HEK293 (cell line): ENCODE data around the gene UMAD1.

Experiments used
- REPIN1 ChIP-seq: fragments of 450-650 bp; formaldehyde crosslinking; IDR thresholded peaks from 2 replicates; pipeline ENCODE4 v1.5.1; 2017; ENCODE audit warnings: missing biosample characterization, missing genetic modification characterization, low read depth
- SALL2 ChIP-seq: fragments of 450-650 bp; formaldehyde crosslinking; IDR thresholded peaks from 2 replicates; pipeline ENCODE4 v1.5.0; 2017; ENCODE audit warnings: missing biosample characterization, mild to moderate bottlenecking, missing genetic modification characterization, borderline replicate concordance
- ZNF366 ChIP-seq: fragments of 450-650 bp; formaldehyde crosslinking; conservative IDR thresholded peaks from 2 replicates; pipeline ENCODE4 v1.5.1; 2016; ENCODE audit warnings: missing biosample characterization, missing genetic modification characterization
- ZNF426 ChIP-seq: fragments of 450-650 bp; formaldehyde crosslinking; IDR thresholded peaks from 2 replicates; pipeline ENCODE4 v1.5.1; 2017; ENCODE audit warnings: missing biosample characterization, missing genetic modification characterization, mild to moderate bottlenecking, inconsistent platforms, moderate library complexity
- ZNF501 ChIP-seq: fragments of 450-650 bp; formaldehyde crosslinking; IDR thresholded peaks from 2 replicates; pipeline ENCODE4 v1.5.1; 2016; ENCODE audit warnings: missing biosample characterization, missing genetic modification characterization
- ZNF548 ChIP-seq: fragments of 450-650 bp; formaldehyde crosslinking; IDR thresholded peaks from 2 replicates; pipeline ENCODE4 v1.5.1; 2016; ENCODE audit warnings: missing biosample characterization, missing genetic modification characterization
- TF ChIP-seq, protein P1 (sequence below): fragments of 450-650 bp; formaldehyde crosslinking; IDR thresholded peaks from 2 replicates; pipeline ENCODE4 v1.5.1; 2016; ENCODE audit warnings: missing biosample characterization, missing genetic modification characterization
- TF ChIP-seq, protein P2 (sequence below): IDR thresholded peaks from 2 replicates; pipeline ENCODE4 v1.6.1; 2011; ENCODE audit warnings: mild to moderate bottlenecking, low read depth, low read length, borderline replicate concordance

DNA sequence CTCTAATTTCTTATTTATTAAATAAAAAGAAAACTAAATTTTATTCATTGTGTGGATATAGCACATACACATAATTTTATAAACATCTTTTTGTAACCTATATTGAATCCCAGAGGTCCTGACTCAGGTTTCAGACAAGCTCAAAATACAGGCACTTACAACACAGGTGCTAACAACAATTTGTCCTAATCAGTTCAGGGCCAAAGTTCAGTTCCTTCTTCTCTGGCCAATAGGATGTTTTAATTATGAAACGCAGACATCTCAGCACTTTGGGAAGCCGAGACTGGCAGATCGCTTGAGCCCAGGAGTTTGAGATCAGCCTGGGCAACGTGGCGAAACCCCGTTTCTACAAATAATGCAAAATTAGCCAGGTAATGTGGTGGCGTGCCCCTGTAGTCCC is 62.9 kb downstream of the UMAD1 start:
- TF ChIP-seq ZNF548 (tag by site-specific recombination) (no peak), ZNF366 (tag by site-specific recombination) (no peak), SALL2 (tag by site-specific recombination) (no peak), REPIN1 (tag by site-specific recombination) (no peak), ZNF501 (tag by site-specific recombination) (no peak), ZNF426 (no peak)
- TF ChIP-seq, protein P1, sequence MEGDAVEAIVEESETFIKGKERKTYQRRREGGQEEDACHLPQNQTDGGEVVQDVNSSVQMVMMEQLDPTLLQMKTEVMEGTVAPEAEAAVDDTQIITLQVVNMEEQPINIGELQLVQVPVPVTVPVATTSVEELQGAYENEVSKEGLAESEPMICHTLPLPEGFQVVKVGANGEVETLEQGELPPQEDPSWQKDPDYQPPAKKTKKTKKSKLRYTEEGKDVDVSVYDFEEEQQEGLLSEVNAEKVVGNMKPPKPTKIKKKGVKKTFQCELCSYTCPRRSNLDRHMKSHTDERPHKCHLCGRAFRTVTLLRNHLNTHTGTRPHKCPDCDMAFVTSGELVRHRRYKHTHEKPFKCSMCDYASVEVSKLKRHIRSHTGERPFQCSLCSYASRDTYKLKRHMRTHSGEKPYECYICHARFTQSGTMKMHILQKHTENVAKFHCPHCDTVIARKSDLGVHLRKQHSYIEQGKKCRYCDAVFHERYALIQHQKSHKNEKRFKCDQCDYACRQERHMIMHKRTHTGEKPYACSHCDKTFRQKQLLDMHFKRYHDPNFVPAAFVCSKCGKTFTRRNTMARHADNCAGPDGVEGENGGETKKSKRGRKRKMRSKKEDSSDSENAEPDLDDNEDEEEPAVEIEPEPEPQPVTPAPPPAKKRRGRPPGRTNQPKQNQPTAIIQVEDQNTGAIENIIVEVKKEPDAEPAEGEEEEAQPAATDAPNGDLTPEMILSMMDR (tag by site-specific recombination) = no peak
- TF ChIP-seq, protein P2, sequence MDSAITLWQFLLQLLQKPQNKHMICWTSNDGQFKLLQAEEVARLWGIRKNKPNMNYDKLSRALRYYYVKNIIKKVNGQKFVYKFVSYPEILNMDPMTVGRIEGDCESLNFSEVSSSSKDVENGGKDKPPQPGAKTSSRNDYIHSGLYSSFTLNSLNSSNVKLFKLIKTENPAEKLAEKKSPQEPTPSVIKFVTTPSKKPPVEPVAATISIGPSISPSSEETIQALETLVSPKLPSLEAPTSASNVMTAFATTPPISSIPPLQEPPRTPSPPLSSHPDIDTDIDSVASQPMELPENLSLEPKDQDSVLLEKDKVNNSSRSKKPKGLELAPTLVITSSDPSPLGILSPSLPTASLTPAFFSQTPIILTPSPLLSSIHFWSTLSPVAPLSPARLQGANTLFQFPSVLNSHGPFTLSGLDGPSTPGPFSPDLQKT = no peak
